ENCODE results near the gene AFP. TPM values are rescaled to one million over a fixed set of nuclear protein-coding genes. Genes with fewer than 3 reads are reported as not detected.

AFP gene
- total RNA-seq, 2 experiments from 2014 or later, result not detected

DNA sequence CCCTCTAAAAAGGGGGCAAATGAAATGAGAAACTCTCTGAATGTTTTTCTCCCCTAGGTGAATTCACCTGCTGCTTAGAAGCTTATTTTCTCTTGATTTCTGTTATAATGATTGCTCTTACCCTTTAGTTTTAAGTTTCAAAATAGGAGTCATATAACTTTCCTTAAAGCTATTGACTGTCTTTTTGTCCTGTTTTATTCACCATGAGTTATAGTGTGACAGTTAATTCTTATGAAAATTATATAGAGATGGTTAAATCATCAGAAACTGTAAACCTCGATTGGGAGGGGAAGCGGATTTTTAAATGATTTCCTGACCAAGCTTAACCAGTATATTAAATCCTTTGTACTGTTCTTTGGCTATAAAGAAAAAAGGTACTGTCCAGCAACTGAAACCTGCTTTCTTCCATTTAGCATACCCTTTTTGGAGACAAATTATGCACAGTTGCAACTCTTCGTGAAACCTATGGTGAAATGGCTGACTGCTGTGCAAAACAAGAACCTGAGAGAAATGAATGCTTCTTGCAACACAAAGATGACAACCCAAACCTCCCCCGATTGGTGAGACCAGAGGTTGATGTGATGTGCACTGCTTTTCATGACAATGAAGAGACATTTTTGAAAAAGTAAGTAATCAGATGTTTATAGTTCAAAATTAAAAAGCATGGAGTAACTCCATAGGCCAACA lies 27.7 kb upstream of the AFP start:
- Mint-ChIP-seq H3K4me1 (no peaks in the 10 kb centered on the region), H3K36me3 (no peaks in the 10 kb centered on the region), H3K9me3 (ENCODE audit: low read depth) (no peaks in the 10 kb centered on the region), H3K27me3 (peaks cover 9% of the 10 kb centered on the region), H3K27ac (no peak overlapping the region), H3K4me3 (no peak overlapping the region)
- no peak for DNase-seq
- ATAC-seq, result no peak
- CTCF ChIA-PET, result no interaction called here

DNA sequence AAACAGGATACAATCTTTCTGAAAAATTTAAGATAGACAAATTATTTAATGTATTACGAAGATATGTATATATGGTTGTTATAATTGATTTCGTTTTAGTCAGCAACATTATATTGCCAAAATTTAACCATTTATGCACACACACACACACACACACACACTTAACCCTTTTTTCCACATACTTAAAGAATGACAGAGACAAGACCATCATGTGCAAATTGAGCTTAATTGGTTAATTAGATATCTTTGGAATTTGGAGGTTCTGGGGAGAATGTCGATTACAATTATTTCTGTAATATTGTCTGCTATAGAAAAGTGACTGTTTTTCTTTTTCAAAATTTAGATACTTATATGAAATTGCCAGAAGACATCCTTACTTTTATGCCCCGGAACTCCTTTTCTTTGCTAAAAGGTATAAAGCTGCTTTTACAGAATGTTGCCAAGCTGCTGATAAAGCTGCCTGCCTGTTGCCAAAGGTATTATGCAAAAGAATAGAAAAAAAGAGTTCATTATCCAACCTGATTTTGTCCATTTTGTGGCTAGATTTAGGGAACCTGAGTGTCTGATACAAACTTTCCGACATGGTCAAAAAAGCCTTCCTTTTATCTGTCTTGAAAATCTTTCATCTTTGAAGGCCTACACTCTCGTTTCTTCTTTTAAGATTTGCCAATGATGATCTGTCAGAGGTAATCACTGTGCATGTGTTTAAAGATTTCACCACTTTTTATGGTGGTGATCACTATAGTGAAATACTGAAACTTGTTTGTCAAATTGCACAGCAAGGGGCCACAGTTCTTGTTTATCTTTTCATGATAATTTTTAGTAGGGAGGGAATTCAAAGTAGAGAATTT lies 26.8 kb upstream of the AFP start:
- Mint-ChIP-seq H3K27ac (no peak overlapping the region), H3K4me3 (no peak overlapping the region), H3K9me3 (ENCODE audit: low read depth) (no peaks in the 10 kb centered on the region), H3K4me1 (no peaks in the 10 kb centered on the region), H3K36me3 (no peaks in the 10 kb centered on the region), H3K27me3 (peaks cover 9% of the 10 kb centered on the region)
- ATAC-seq (no peak), DNase-seq (no peak)
- CTCF ChIA-PET, result no interaction called here

DNA sequence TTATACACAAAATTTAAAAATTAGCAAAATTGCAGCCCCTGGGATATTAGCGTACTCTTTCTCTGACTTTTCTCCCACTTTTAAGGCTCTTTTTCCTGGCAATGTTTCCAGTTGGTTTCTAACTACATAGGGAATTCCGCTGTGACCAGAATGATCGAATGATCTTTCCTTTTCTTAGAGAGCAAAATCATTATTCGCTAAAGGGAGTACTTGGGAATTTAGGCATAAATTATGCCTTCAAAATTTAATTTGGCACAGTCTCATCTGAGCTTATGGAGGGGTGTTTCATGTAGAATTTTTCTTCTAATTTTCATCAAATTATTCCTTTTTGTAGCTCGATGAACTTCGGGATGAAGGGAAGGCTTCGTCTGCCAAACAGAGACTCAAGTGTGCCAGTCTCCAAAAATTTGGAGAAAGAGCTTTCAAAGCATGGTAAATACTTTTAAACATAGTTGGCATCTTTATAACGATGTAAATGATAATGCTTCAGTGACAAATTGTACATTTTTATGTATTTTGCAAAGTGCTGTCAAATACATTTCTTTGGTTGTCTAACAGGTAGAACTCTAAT lies 26.0 kb upstream of the AFP start:
- Mint-ChIP-seq H3K4me1 (no peaks in the 10 kb centered on the region), H3K27me3 (peaks cover 9% of the 10 kb centered on the region), H3K4me3 (no peak overlapping the region), H3K27ac (no peak overlapping the region), H3K36me3 (no peaks in the 10 kb centered on the region), H3K9me3 (ENCODE audit: low read depth) (no peaks in the 10 kb centered on the region)
- DNase-seq (no peak), ATAC-seq (no peak)
- CTCF ChIA-PET, result no interaction called here

DNA sequence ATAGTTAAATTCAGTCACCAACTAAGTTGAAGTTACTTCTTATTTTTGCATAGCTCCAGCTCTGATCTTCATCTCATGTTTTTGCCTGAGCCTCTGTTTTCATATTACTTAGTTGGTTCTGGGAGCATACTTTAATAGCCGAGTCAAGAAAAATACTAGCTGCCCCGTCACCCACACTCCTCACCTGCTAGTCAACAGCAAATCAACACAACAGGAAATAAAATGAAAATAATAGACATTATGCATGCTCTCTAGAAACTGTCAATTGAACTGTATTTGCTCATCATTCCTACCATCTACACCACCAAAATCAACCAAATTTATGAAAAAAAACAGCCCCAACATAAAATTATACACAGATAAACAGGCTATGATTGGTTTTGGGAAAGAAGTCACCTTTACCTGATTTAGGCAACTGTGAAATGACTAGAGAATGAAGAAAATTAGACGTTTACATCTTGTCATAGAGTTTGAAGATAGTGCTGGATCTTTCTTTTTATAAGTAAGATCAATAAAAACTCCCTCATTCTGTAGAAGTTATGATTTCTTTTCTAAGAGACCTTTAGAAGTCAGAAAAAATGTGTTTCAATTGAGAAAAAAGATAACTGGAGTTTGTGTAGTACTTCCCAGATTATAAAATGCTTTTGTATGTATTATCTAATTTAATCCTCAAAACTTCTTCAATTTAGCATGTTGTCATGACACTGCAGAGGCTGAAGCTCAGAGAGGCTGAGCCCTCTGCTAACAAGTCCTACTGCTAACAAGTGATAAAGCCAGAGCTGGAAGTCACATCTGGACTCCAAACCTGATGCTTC lies 24.9 kb upstream of the AFP start:
- DNase-seq, result no peak
- peaks cover 9% of the 10 kb centered on the region for H3K27me3 Mint-ChIP-seq
- no peak overlapping the region for H3K4me3 Mint-ChIP-seq
- no peaks in the 10 kb centered on the region for H3K9me3 Mint-ChIP-seq (ENCODE audit: low read depth)
- CTCF ChIA-PET, result no interaction called here
- no peaks in the 10 kb centered on the region for H3K36me3 Mint-ChIP-seq
- no peak overlapping the region for H3K27ac Mint-ChIP-seq
- H3K4me1 Mint-ChIP-seq, result no peaks in the 10 kb centered on the region
- no peak for ATAC-seq

DNA sequence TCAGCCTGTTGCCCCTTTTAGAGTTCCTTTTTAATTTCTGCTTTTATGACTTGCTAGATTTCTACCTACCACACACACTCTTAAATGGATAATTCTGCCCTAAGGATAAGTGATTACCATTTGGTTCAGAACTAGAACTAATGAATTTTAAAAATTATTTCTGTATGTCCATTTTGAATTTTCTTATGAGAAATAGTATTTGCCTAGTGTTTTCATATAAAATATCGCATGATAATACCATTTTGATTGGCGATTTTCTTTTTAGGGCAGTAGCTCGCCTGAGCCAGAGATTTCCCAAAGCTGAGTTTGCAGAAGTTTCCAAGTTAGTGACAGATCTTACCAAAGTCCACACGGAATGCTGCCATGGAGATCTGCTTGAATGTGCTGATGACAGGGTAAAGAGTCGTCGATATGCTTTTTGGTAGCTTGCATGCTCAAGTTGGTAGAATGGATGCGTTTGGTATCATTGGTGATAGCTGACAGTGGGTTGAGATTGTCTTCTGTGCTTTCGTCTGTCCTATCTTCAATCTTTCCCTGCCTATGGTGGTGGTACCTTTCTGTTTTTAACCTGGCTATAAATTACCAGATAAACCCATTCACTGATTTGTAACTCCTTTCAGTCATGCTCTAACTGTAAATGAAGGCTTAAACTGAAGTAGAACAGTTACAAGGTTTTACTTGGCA lies 24.1 kb upstream of the AFP start:
- Mint-ChIP-seq H3K4me3 (no peak overlapping the region), H3K36me3 (no peaks in the 10 kb centered on the region), H3K27ac (no peak overlapping the region), H3K4me1 (no peaks in the 10 kb centered on the region), H3K27me3 (peaks cover 9% of the 10 kb centered on the region), H3K9me3 (ENCODE audit: low read depth) (no peaks in the 10 kb centered on the region)
- DNase-seq, result no peak
- CTCF ChIA-PET, result no interaction called here
- no peak for ATAC-seq

DNA sequence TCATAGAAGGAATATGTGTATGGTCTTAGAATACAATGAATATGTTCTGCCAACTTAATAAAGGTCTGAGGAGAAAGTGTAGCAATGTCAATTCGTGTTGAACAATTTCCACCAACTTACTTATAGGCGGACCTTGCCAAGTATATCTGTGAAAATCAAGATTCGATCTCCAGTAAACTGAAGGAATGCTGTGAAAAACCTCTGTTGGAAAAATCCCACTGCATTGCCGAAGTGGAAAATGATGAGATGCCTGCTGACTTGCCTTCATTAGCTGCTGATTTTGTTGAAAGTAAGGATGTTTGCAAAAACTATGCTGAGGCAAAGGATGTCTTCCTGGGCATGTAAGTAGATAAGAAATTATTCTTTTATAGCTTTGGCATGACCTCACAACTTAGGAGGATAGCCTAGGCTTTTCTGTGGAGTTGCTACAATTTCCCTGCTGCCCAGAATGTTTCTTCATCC lies 22.7 kb upstream of the AFP start:
- Mint-ChIP-seq H3K36me3 (no peaks in the 10 kb centered on the region), H3K4me1 (no peaks in the 10 kb centered on the region), H3K9me3 (ENCODE audit: low read depth) (no peaks in the 10 kb centered on the region), H3K27me3 (peaks cover 9% of the 10 kb centered on the region), H3K27ac (no peak overlapping the region), H3K4me3 (no peak overlapping the region)
- CTCF ChIA-PET, result no interaction called here
- no peak for ATAC-seq
- DNase-seq, result no peak

DNA sequence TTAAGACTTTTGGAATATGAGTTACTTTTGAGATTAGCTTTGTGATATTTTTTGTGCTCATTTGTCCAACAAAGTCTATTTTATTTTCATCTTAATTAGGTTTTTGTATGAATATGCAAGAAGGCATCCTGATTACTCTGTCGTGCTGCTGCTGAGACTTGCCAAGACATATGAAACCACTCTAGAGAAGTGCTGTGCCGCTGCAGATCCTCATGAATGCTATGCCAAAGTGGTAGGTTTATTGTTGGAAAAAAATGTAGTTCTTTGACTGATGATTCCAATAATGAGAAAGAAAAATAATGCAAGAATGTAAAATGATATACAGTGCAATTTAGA lies 21.1 kb upstream of the AFP start:
- H3K4me1 Mint-ChIP-seq, result no peaks in the 10 kb centered on the region
- no peaks in the 10 kb centered on the region for H3K9me3 Mint-ChIP-seq (ENCODE audit: low read depth)
- H3K36me3 Mint-ChIP-seq, result no peaks in the 10 kb centered on the region
- DNase-seq, result no peak
- CTCF ChIA-PET, result no interaction called here
- no peak overlapping the region for H3K4me3 Mint-ChIP-seq
- H3K27me3 Mint-ChIP-seq, result peaks cover 5% of the 10 kb centered on the region
- ATAC-seq, result no peak
- no peak overlapping the region for H3K27ac Mint-ChIP-seq

DNA sequence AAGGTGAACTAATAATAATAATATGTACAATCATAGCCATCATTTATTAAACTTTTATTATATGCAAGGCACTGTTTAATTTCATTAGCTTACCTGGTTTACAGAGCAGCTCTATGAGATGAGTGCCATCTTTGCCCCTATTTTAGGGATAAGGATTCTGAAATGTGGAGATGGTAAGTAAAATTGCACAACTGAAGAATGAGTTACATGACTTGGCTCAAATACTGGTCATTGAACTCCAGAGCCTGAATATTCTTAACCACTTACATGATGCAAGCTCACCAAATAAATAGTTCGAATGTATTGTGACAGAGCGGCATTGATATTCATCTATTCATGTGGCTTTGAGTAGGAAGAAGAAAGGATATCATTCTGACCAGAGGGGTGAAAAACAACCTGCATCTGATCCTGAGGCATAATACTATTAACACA lies 20.2 kb upstream of the AFP start:
- no peak overlapping the region for H3K27ac Mint-ChIP-seq
- ATAC-seq (no peak), DNase-seq (no peak)
- CTCF ChIA-PET, result interaction anchor here (0.5 kb wide), 1 partner anchor 83 kb away, joined by 3 read pairs; no protein-coding TSS in a partner anchor
- no peaks in the 10 kb centered on the region for H3K4me1 Mint-ChIP-seq
- no peaks in the 10 kb centered on the region for H3K9me3 Mint-ChIP-seq (ENCODE audit: low read depth)
- no peak overlapping the region for H3K4me3 Mint-ChIP-seq
- H3K36me3 Mint-ChIP-seq, result no peaks in the 10 kb centered on the region
- H3K27me3 Mint-ChIP-seq, result peaks cover 2% of the 10 kb centered on the region

DNA sequence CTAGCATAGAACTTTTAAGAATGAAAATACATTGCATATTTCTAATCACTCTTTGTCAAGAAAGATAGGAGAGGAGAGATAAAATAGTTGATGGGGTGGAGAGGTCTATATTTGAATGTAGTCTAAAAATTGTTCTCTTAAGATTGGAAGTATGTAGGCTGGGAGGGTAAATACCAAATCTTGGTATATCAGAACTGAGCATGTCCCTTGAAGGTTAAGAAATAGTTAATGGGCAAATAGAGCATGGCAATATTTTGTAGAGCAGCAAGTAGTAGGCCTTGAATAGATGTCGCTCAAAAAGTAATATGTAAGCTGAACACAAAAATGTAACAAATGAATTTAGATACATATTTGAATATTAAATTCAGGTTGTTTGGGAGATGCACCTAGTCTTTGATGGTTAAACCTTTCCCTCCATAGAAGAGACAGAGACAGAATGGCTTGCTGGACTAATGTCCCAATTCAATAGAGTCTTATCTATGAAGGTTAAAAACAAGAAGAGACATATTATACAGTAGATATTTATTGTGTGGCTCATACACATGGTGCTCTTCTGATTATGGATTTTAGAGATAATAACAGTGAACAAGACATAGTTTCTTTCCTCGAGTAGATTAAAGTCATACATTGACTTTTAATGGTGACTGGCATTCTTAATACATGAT lies 19.5 kb upstream of the AFP start:
- H3K4me1 Mint-ChIP-seq, result no peaks in the 10 kb centered on the region
- H3K9me3 Mint-ChIP-seq (ENCODE audit: low read depth), result no peaks in the 10 kb centered on the region
- H3K27ac Mint-ChIP-seq, result no peak overlapping the region
- no peaks in the 10 kb centered on the region for H3K27me3 Mint-ChIP-seq
- ATAC-seq (no peak), DNase-seq (no peak)
- CTCF ChIA-PET, result no interaction called here
- no peak overlapping the region for H3K4me3 Mint-ChIP-seq
- H3K36me3 Mint-ChIP-seq, result no peaks in the 10 kb centered on the region

DNA sequence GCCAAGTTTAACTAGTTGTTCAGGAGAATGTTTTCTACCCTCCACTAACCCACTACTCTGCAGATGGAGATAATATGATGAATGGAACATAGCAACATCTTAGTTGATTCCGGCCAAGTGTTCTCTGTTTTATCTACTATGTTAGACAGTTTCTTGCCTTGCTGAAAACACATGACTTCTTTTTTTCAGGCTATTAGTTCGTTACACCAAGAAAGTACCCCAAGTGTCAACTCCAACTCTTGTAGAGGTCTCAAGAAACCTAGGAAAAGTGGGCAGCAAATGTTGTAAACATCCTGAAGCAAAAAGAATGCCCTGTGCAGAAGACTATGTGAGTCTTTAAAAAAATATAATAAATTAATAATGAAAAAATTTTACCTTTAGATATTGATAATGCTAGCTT lies 18.7 kb upstream of the AFP start:
- no peak for DNase-seq
- CTCF ChIA-PET, result no interaction called here
- Mint-ChIP-seq H3K27ac (no peak overlapping the region), H3K4me3 (no peak overlapping the region), H3K27me3 (no peaks in the 10 kb centered on the region), H3K4me1 (no peaks in the 10 kb centered on the region), H3K36me3 (no peaks in the 10 kb centered on the region), H3K9me3 (ENCODE audit: low read depth) (no peaks in the 10 kb centered on the region)
- ATAC-seq, result no peak

DNA sequence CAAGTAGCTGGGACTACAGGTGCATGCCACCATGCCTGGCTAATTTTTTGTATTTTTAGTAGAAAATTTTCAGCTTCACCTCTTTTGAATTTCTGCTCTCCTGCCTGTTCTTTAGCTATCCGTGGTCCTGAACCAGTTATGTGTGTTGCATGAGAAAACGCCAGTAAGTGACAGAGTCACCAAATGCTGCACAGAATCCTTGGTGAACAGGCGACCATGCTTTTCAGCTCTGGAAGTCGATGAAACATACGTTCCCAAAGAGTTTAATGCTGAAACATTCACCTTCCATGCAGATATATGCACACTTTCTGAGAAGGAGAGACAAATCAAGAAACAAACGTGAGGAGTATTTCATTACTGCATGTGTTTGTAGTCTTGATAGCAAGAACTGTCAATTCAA lies 18.0 kb upstream of the AFP start:
- CTCF ChIA-PET, result no interaction called here
- no peak for DNase-seq
- Mint-ChIP-seq H3K9me3 (ENCODE audit: low read depth) (no peaks in the 10 kb centered on the region), H3K27ac (no peak overlapping the region), H3K27me3 (no peaks in the 10 kb centered on the region), H3K4me1 (no peaks in the 10 kb centered on the region), H3K4me3 (no peak overlapping the region), H3K36me3 (no peaks in the 10 kb centered on the region)
- no peak for ATAC-seq

DNA sequence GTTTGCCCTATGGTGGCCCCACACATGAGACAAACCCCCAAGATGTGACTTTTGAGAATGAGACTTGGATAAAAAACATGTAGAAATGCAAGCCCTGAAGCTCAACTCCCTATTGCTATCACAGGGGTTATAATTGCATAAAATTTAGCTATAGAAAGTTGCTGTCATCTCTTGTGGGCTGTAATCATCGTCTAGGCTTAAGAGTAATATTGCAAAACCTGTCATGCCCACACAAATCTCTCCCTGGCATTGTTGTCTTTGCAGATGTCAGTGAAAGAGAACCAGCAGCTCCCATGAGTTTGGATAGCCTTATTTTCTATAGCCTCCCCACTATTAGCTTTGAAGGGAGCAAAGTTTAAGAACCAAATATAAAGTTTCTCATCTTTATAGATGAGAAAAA lies 17.3 kb upstream of the AFP start:
- no peak overlapping the region for H3K27ac Mint-ChIP-seq
- no peaks in the 10 kb centered on the region for H3K9me3 Mint-ChIP-seq (ENCODE audit: low read depth)
- ATAC-seq (no peak), DNase-seq (no peak)
- CTCF ChIA-PET, result no interaction called here
- no peaks in the 10 kb centered on the region for H3K36me3 Mint-ChIP-seq
- no peaks in the 10 kb centered on the region for H3K4me1 Mint-ChIP-seq
- H3K27me3 Mint-ChIP-seq, result no peaks in the 10 kb centered on the region
- H3K4me3 Mint-ChIP-seq, result no peak overlapping the region

Data from activated CD8-positive, alpha-beta memory T cell treated with anti-CD3 and anti-CD28 coated beads, Interleukin-2, amount 10 ng/mL, durations not matched to agents 7 days and 5 days (primary cell).